HCT116 (cell line): ENCODE data around the gene ZNF543. TPM values are rescaled to one million over a fixed set of nuclear protein-coding genes. Genes with fewer than 3 reads are reported as not detected.
A peak's percentile ranks its signal among the peaks of the same experiment; 100 is the strongest.

Experiments used
- ATAC-seq: fragments of 200-7000 bp; cut with Tn5 transposase; 2 replicates; pipeline ENCODE4 v1.9.1; 2020; ENCODE audit warnings: mild to moderate bottlenecking, moderate library complexity
- BruUV-seq: library from RNA; stranded (reverse); fragments of 400-500 nt; replicated peaks from 2 replicates; lab custom pipeline; 2021; lab: Mats Ljungman, UMichigan
- CTCF ChIA-PET: fragments of 300-600 bp; sonication (Branson Sonifier 250); formaldehyde crosslinking; loops from one replicate; lab custom pipeline; 2021; ENCODE audit warnings: antibody characterized with exemption; lab: Charles Lee
- POLR2A ChIA-PET: fragments of 300-600, 350-600 bp; sonication (Branson Sonifier 250); formaldehyde crosslinking; loops from one replicate; lab custom pipeline; 2021; ENCODE audit warnings: antibody characterized with exemption; lab: Charles Lee
- RAD21 ChIA-PET, 2 experiments: fragments of 300-600 bp; sonication (Branson Sonifier 250); formaldehyde crosslinking; loops; one replicate each; lab custom pipeline; 2023; ENCODE audit warnings: low total read pairs in 2 of 2; ENCODE audit not compliant: uncharacterized antibody in 2 of 2, unreplicated experiment in 2 of 2, low non-redundant PET in 1 of 2; lab: Charles Lee
- DNase-seq: peaks from one replicate; pipeline ENCODE4 v3.0.0-alpha.2; 2010; ENCODE audit warnings: low read depth, low spot score
- H2AFZ ChIP-seq: fragments of 200-600 bp; shearing (Covaris generic), sonication (generic); 2 replicates; pipeline ENCODE4 v1.6.1; 2017; ENCODE audit warnings: low read depth, mixed run types, mixed read lengths, antibody characterized with exemption, low read length; ENCODE audit not compliant: poor library complexity, severe bottlenecking
- H3K27ac ChIP-seq: 2 replicates; pipeline ENCODE4 v1.5.1; 2012; ENCODE audit warnings: low read depth, low read length
- H3K27me3 ChIP-seq: fragments of 200-600 bp; sonication (generic); 2 replicates; pipeline ENCODE4 v1.6.1; 2016; ENCODE audit warnings: mixed run types, low read length, mixed read lengths; ENCODE audit not compliant: insufficient read depth
- H3K36me3 ChIP-seq, 2 experiments: fragments of 200-500 bp in 1 of 2; fragments of 200-600 bp in 1 of 2; sonication (Bioruptor generic) in 1 of 2; sonication (generic) in 1 of 2; 2 replicates each; pipeline versions ENCODE4 v1.5.1 to v1.6.1; 2014 to 2016; ENCODE audit warnings: low read length in 2 of 2, inconsistent platforms in 1 of 2, mixed read lengths in 1 of 2, mixed run types in 1 of 2; ENCODE audit not compliant: insufficient read depth in 2 of 2, control insufficient read depth in 1 of 2
- H3K4me1 ChIP-seq, 2 experiments: fragments of 200-600 bp in 1 of 2; sonication (generic) in 1 of 2; 2 replicates each; pipeline versions ENCODE4 v1.5.1 to v1.6.1; 2012 to 2017; ENCODE audit warnings: low read length in 2 of 2, inconsistent platforms in 1 of 2, mild to moderate bottlenecking in 1 of 2, mixed read lengths in 1 of 2, mixed run types in 1 of 2, moderate library complexity in 1 of 2; ENCODE audit not compliant: insufficient read depth in 2 of 2, control insufficient read depth in 1 of 2
- H3K4me2 ChIP-seq: fragments of 200-600 bp; sonication (generic); 2 replicates; pipeline ENCODE4 v1.6.1; 2017; ENCODE audit warnings: mixed run types, low read length, mixed read lengths
- H3K4me3 ChIP-seq, 2 experiments: fragments of 200-600 bp in 1 of 2; sonication (generic) in 1 of 2; replicated peaks in 1 of 2; 2 replicates each; pipeline ENCODE4 v1.5.1; 2011 to 2016; ENCODE audit warnings: low read length in 2 of 2, control low read depth in 1 of 2, low read depth in 1 of 2, mild to moderate bottlenecking in 1 of 2, mixed read lengths in 1 of 2, mixed run types in 1 of 2
- H3K79me2 ChIP-seq: fragments of 200-600 bp; sonication (generic); 2 replicates; pipeline ENCODE4 v1.6.1; 2017; ENCODE audit warnings: mild to moderate bottlenecking, mixed run types, low read length, moderate library complexity, mixed read lengths; ENCODE audit not compliant: insufficient read depth
- H3K9ac ChIP-seq: fragments of 200-600 bp; sonication (generic); 2 replicates; pipeline ENCODE4 v1.6.1; 2016; ENCODE audit warnings: low read length, mixed read lengths
- H3K9me2 ChIP-seq: fragments of 200-600 bp; sonication (generic), shearing (Covaris generic); 2 replicates; pipeline ENCODE4 v1.6.1; 2017; ENCODE audit warnings: mixed run types, mild to moderate bottlenecking, moderate library complexity; ENCODE audit not compliant: insufficient read depth
- H3K9me3 ChIP-seq, 2 experiments: fragments of 200-500 bp in 1 of 2; fragments of 200-600 bp in 1 of 2; sonication (Bioruptor generic) in 1 of 2; sonication (generic) in 1 of 2; 2 replicates each; pipeline ENCODE4 v1.6.1; 2014 to 2017; ENCODE audit warnings: low read length in 2 of 2, mixed read lengths in 2 of 2, inconsistent platforms in 1 of 2, low read depth in 1 of 2, mild to moderate bottlenecking in 1 of 2, mixed run types in 1 of 2, moderate library complexity in 1 of 2; ENCODE audit not compliant: control insufficient read depth in 1 of 2, insufficient read depth in 1 of 2
- H4K20me1 ChIP-seq: fragments of 200-600 bp; sonication (generic), shearing (Covaris generic); 2 replicates; pipeline ENCODE4 v1.6.1; 2017; ENCODE audit warnings: mixed run types, mild to moderate bottlenecking, moderate library complexity; ENCODE audit not compliant: insufficient read depth
- CBX3 ChIP-seq: IDR thresholded peaks from 2 replicates; pipeline ENCODE4 v1.6.1; 2012; ENCODE audit warnings: low read depth
- EGR1 ChIP-seq: IDR thresholded peaks from 2 replicates; pipeline ENCODE4 v1.6.1; 2012; ENCODE audit warnings: low read depth
- ELF1 ChIP-seq: IDR thresholded peaks from 2 replicates; pipeline ENCODE4 v1.6.1; 2012; ENCODE audit warnings: low read depth, borderline replicate concordance
- EZH2 ChIP-seq: fragments of 200-600 bp; sonication (generic); IDR thresholded peaks from 2 replicates; pipeline ENCODE4 v1.6.1; 2017; ENCODE audit warnings: antibody characterized with exemption, mixed run types
- POLR2A ChIP-seq: IDR thresholded peaks from 2 replicates; pipeline ENCODE4 v1.7.0; 2011; ENCODE audit warnings: borderline replicate concordance; ENCODE audit not compliant: insufficient read depth, insufficient read length; ENCODE audit errors: extremely low read depth
- POLR2AphosphoS5 ChIP-seq: IDR thresholded peaks from 2 replicates; pipeline ENCODE4 v1.6.1; 2011; ENCODE audit warnings: mild to moderate bottlenecking, low read depth, low read length, moderate library complexity
- SP1 ChIP-seq: IDR thresholded peaks from 2 replicates; pipeline ENCODE4 v1.6.1; 2012; ENCODE audit warnings: low read depth
- SRF ChIP-seq: IDR thresholded peaks from 2 replicates; pipeline ENCODE4 v1.6.1; 2012; ENCODE audit warnings: low read depth
- TCF7L2 ChIP-seq: IDR thresholded peaks from 2 replicates; pipeline ENCODE4 v1.7.0; 2011; ENCODE audit warnings: borderline replicate concordance, inconsistent platforms; ENCODE audit not compliant: insufficient read depth, insufficient read length; ENCODE audit errors: extremely low read depth
- YY1 ChIP-seq: IDR thresholded peaks from 2 replicates; pipeline ENCODE4 v1.6.1; 2011; ENCODE audit warnings: low read length, low read depth, moderate library complexity, mild to moderate bottlenecking; ENCODE audit not compliant: insufficient replicate concordance; ENCODE audit errors: extremely low read depth
- ZNF274 ChIP-seq: fragments of 200-500 bp; sonication (Bioruptor generic); IDR thresholded peaks from 2 replicates; pipeline ENCODE4 v1.6.1; 2014; ENCODE audit warnings: mild to moderate bottlenecking, low read depth, low read length, inconsistent platforms
- intact Hi-C: fragments of 100-400 bp; cut with micrococcal nuclease; formaldehyde crosslinking; loops from 2 replicates; pipeline ENCODE4 v1.10.0; 2022
- total RNA-seq: library from RNA; stranded (reverse); gene quantifications from one replicate; pipeline ENCODE4 v1.2.1, GENCODE V29; 2021; ENCODE audit not compliant: unreplicated experiment
- TF ChIP-seq, protein P1 (sequence below): IDR thresholded peaks from 2 replicates; pipeline ENCODE4 v1.6.1; 2012

ZNF543 gene
- total RNA-seq, 1 experiment from 2014 or later, result 7.6 TPM

- peaks cover 3 to 9% of the 10 kb centered on the region in 2 experiments; a peak in 3 of 4 replicates for H3K4me1 ChIP-seq
- peaks cover 7% of the 10 kb centered on the region; the same call in 1 of the 2 replicates for H3K79me2 ChIP-seq
- peak within 1 kb of the TSS; percentile 67 for H3K9ac ChIP-seq
- H3K9me3 ChIP-seq, result no peaks in the 10 kb centered on the region; a peak in 1 of 4 replicates
- DNase-seq, result peak; percentile 99
- peak; percentile 94 for ATAC-seq
- peak within 1 kb of the TSS; percentile 78 for H2AFZ ChIP-seq
- peak within 1 kb of the TSS; percentile 76 to 86 for H3K4me3 ChIP-seq
- ChIA-PET RAD21 (no interaction called here), POLR2A (interaction anchor here (1.0 to 1.4 kb wide), 3 partner anchors 12 to 26 kb away, joined by 3 to 6 read pairs (median 4); partner anchors contain the start of genes ZNF304 and ZNF548), CTCF (no interaction called here)
- H3K27me3 ChIP-seq, result no peaks in the 10 kb centered on the region
- TF ChIP-seq ZNF274 (no peak), TCF7L2 (peak; percentile 59), EZH2 (no peak), SRF (peak; percentile 98), CBX3 (peak; percentile 61), YY1 (peak; percentile 23), ELF1 (peak; percentile 78), EGR1 (no peak), POLR2AphosphoS5 (peak; percentile 77), POLR2A (peak; percentile 22), SP1 (peak; percentile 87)
- TF ChIP-seq, protein P1, sequence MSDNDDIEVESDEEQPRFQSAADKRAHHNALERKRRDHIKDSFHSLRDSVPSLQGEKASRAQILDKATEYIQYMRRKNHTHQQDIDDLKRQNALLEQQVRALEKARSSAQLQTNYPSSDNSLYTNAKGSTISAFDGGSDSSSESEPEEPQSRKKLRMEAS, result peak; percentile 4
- peak within 1 kb of the TSS; percentile 54 for H3K27ac ChIP-seq
- no peaks in the 10 kb centered on the region for H4K20me1 ChIP-seq
- no peaks in the 10 kb centered on the region for H3K9me2 ChIP-seq
- no TSS peak for BruUV-seq
- intact Hi-C loops, result loop anchor here (1.0 kb wide), 1 partner anchor 26 kb away; the partner anchor contains the start of gene ZNF548
- H3K36me3 ChIP-seq, result 0 out of 4 replicates have a peak, but pooled peaks cover 0 to 4% of the 10 kb centered on the region in 2 experiments
- H3K4me2 ChIP-seq, result peak within 1 kb of the TSS; percentile 91
Observed at GRCh38 chr19:57362997-57363687, 42.9 kb downstream of the ZNF543 start, which contains the start of the genes TRAPPC2B and ZNF547. Gene TRAPPC2B, plus strand, starts transcription at chr19:57363551. Its CDS starts 1,283 bp downstream, at chr19:57364834. Gene ZNF547, plus strand, starts transcription at chr19:57363551. Its CDS starts 5,005 bp downstream, at chr19:57368556.
